Measurements from ENCODE around the gene ZBTB48.
"Not testable (repeated sequence)": the region's sequence is repeated elsewhere in the genome, so short reads cannot be mapped to it uniquely, and the experiment has no call there.

The ZBTB48 gene

DNA sequence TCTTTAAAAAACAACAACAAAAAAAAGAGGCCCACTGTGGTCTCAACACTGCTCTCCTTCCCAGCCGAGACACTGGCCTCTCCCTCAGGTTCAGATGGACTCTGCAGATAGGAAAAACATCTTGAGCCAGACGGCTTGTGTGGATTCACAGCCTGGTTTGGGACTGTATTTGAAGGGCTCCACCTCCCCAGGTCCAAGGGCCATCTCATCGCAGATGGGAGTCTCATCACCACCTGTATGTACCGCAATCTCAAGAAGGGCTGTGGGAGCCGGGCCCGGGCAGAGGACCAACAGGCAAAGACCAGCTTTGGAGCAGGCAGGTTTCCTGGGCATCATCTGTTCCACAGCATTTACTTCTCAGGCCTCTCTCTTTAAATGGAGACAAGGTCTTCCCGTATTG lies 10.3 kb downstream of the ZBTB48 start:
- no peak for DNase-seq

DNA sequence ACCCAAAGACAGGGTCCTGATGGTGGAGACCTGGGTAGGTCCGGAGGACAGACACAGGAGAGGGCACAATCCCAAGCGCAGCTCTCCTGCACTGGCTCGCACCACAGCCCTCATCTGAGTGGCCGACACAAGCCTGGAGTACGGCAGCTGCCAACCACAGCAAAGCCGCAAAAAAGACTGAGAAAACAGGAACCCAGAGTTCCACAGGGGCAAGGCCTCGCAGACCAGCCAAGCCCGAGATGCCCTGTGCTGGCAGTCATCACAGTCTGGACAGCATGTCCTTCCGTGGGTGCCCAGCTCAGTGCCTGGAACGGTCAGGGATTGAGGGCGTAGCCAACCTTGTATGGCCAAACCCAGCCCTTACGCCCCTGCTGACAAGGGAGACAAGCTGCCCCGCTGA lies 11.4 kb downstream of the ZBTB48 start:
- DNase-seq = peak in 15 of 56 donors; percentile 11 to 52 (median 31)

DNA sequence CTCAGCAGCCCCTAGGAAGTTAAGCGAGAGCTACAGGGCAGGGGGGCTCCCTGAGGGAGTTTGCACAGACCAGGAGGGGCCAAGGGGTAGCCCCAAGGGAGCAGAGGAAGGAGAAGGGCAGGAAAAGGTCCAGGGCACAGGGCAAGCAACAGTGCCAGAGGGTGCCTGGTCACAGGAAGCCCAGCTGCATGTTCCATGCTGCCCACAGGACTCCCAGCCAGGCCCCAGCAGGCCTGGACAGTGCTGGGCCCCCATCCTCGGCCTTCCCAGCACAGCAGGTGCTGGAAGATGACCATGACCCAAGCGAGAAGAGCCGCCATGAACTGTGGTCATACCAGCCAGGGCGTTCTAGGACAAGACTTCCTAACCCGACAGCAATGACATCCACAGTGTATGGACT lies 11.8 kb downstream of the ZBTB48 start:
- DNase-seq = no peak

DNA sequence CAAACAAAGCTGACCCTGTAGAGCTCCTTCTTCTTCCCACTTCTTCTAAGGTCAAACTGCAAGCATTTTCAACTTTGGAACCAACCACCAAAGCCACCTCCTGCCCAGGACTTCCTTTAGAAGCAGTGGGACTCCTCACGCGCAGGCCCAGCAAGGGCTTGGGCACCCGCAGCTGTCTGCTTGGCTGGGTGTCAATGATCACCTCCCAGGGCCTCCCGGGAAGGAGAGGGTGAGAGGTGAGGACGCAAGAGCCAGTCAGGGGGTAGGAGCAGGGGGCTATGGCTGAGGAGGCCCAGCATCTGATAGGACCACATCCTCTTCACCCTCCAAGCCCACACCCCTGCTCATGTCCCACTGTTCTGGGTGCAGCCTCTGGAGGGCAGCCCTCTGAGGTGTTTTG lies 12.6 kb downstream of the ZBTB48 start:
- DNase-seq = no peak

DNA sequence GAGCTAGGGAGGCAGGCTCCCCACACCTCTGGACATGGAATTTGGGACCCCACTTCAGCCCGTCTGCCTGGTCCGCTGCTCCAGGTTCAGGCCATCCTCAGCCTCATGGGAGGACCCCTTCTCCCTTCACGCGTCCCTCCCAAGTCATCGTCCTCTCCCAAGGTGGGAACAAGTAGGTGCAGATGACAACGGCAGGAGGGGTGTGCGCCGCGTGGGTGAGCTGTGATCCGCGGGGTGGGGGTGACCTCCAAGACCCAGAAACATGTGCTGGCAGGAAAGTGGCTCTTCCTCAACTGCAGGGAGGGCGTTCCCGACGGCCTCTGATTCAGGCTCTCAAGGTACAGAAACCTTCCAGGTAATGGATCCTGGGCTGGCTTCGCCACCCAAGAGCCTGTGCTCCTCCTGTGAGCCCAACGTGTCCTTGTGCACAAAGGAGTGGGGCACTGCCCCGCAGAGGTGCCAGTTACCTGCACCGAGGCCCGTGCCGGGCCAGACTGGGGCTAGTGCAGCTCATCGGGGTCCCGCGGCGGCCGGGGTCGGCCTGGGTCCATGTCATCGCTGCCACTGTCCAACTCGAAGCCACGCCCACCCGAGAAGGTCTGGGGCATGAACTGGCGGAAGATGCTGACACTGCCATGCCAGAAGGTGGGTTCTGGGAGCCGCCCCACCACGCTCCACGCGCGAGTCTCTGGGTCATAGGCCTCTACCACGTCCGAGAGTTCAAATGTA lies 13.2 kb downstream of the ZBTB48 start:
- no peak for DNase-seq

DNA sequence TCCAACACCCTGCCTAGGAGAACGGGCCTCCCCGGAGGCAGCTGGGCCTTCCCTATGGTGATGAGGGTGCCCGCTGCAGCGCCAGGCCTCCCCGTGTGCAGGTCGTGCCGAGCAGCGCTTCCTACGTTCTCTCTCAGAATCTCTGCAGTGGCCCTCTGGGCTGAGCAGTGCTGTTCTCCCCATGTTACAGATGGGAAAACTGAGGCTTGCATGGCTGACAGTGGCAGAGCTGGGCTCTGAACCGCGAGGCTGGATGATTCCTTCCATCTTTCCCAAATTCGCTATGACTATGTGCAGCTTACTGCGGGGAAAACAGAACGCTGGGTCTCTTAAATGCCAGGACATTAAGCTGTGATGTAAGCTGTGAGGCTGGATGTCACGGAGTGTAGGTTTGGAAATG lies 14.0 kb downstream of the ZBTB48 start:
- no peak for DNase-seq

DNA sequence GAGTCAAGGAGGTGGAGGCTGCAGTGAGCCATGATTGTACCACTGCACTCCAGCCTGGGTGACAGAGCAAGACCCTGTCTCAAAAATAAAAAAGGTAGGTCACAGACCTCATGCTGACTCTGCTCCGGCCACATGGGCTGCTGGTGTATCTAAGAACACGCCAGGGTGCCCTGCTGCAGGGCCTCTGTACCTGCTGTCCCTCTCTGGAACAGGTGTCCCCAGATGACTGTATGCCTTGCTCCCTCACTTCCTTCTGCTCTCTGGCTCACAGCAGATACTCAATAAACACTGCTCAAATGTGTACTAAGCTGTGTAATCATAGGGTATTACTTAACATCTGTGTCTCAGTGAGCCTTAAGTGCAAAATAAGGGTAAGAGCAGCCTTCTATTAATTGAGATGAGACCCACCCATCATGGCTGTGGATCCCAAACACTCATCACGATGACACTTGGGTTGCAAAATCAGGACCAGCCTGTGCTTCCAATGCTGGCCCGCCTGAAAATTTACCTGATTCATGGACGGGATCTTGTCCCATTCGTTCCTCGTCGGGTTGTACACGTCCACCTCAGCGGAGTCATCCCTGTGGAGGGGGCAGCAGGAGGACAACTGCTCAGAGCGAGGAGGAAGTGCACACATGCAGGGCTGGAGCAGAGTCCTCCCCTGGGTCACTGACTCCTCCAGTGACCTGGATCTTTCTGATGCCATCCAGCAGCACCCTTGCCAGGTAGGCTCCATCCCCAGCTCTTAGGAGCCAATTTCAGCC lies 15.4 kb downstream of the ZBTB48 start:
- DNase-seq = no peak

DNA sequence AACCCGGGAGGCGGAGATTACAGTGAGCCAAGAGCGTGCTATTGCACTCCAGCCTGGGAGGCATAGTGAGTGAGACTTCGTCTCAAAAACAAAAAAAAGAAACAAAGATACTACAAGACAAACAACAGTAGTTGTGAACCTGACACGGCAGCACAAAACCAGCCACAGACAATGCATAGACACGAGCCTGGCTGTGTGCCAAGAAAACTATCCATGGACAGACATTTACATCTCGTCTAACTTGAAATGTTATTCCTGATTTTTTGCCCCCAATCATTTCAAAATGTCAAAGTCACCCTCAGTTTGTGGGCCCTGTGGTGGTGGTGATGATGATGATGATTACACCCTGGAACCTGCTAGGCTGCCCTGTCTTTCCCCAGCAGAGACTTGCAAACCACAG lies 16.6 kb downstream of the ZBTB48 start:
- DNase-seq = no peak

DNA sequence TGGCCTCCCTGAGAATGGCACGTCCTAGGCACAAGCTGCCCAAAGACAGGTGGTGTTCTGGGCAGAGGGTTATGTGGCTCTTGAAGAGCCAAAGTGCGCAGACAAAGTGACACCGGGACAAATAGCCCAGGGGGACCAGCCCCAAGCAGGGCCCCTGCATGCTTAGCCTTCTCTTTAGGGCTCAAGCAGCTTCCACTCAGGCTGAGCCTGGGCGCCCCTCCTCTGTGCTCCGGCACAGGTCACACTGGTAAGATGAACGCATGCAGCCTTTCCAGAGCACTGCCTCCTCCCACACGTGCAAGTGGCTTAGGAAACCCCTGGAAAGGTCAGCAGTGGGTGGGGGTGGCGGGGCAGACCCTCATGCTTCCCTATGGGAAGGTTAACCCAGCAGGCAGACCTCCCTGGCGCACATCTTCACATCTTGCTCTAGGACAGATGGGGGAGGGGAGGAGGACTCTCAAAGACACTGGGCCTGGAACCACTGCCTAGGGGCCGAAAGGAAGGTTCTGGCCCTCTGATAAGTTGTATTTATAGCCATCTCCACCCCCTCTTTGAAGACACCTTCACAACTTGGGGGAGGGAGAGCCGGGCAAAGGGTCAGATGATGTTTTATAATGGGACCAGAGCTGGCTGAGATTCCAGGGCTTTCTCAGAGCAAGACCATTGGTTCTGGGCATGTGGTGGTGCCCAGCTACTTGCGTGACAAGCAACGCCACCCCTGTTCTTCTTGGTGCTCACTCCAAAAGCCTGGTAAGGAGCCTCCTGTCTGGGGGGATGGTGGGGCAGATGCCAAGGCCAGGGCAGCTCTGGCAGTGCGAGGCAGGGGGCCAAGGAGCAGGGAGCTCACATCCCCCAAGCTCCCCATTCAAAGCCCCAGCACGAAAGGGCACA lies 17.3 kb downstream of the ZBTB48 start:
- peak in 1 of 56 donors; percentile 10 for DNase-seq

DNA sequence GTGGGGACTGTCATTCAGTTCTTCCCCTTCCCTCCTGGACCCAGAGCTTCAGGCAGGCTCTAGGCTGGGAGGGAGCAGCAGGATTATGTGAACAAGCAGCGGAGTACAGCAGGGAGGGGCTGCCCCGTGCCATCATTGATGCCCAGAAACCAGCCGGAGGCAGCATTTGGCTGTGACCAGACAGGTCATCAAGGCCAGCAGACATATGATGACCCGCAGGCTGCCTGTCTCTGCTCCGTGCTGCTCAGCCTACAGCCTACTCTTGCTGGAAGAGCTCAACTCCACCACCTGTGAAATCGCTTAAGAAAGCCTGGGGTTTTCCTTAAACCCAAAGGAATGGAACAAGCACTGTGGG lies 18.0 kb downstream of the ZBTB48 start:
- no peak for DNase-seq

DNA sequence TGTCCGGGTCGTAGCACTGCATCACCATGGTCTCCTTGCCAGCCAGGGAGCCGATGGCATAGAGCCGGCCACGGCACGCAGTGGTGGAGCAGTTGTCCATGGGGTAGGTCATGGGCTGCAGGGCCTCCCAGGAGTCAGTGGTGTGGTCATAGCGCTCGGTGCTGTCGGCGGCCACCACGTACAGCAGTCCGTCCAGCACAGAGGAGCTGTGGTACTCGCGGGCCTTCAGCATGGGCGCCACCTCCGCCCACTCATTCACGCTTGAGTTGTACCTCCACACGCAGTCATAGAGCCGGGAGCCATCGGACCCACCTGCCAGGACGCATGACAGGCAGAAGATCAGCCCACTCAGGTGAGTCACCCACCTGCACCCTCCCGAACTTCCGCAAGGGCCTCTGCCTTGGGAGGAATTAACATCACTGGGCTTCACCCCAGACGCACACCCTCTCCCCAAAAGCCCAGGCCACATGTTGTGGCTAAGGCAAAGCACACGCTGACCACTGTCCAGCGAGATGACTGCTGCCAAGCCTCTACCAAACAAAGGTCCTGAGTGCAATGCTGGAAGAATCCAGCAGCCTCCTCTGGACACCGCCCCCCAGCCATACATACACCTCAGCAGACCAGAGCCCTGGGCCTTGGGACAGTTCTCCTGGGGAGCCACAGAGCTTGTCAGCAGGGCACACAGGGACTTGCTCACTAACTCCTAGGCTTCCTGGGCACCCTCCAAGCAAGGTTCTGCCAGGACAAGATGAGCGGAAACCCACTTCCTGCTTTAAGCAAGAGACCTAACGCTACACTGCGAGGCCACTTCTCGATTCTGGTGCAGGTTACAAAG lies 19.6 kb downstream of the ZBTB48 start:
- peak in 15 of 56 donors; percentile 15 to 61 (median 31) for DNase-seq

DNA sequence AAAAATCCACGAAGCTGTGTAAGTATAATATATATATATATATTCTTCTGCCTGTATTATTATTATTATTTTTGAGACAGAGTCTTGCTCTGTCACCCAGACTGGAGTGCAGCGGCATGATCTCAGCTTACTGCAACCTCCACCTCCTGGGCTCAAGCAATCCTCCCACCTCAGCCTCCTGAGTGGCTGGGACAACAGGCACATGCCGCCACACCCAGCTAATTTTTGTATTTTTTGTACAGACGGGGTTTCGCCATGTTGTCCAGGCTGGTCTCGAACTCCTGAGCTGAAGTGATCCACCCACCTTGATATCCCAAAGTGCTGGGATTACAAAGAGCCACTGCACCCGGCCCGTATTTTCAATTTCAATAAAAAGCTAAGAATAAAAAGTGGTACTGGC lies 20.2 kb downstream of the ZBTB48 start:
- DNase-seq = not testable (repeated sequence)

DNA sequence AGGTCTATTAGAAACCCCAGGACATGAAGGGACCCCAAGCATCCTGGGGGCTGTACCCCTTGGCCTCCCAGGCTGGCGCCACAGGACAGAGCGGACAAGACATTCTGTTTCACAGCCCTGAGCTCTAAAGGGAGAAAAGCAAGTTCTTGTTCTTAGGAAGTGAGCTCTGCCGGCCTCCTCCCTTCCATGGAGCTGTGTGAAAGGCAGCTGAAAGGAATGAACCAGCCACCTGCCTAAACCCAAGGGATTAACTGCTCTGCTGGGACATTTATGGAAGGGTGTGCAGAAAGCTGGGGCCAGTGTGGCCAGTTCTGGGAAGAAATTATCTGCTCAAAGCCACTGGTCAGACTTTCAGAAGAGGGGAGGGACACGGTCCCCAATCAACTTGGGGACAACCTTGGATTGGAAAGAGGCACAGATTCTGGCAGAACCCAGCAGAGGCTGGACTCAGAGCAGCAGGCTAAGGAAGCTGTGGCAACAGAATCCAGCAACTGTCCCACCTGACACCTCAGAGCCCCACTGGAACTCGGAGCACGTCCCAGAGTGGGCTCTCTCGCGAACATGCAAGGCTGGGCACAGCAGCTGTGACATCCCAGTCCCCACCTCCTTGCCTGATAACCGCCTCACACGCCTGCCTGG lies 20.7 kb downstream of the ZBTB48 start:
- DNase-seq = peak in 6 of 56 donors; percentile 21 to 70 (median 56)

DNA sequence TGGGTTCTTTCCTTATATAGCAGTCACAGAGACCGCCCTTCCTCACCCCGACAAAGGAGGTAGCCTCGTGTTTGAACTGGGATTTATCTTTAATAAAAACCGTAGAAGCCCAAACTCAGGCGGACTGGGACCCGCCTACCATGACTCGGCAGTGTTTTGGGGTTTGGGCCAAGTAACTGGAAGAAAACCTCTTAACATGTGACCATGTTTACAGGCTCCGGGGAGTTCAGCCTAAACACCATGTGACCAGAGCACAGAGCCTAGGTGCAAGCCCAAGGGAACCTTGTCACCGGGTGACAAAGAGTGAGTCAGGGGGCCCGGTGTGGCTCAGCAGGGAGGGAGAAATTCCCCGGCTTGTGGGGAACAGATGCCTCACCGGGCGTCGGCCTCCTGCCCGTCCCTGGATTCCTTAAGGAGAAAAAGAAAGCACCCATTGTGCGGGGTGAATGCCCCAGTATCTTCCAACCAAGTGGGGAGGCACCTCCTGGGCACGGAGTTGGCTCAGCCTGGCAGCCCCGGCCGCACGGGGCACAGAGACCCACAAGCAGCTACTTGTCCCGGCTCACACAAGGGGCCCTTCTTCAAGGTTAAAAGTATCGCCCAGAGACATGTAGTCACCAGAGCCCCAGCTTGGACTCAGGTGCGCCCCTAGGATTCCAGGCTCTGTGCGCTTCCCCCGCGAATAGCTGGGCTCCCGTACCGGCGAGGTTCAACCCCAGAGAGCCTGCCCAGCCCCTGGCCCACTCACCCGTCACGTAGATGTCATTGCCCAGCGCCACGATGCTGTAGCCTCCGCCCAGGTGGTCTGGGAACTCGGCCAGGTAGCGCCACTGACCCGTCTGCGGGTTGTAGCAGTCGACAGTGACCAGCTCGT lies 21.5 kb downstream of the ZBTB48 start:
- DNase-seq = peak in 52 of 56 donors; percentile 36 to 87 (median 64)

DNA sequence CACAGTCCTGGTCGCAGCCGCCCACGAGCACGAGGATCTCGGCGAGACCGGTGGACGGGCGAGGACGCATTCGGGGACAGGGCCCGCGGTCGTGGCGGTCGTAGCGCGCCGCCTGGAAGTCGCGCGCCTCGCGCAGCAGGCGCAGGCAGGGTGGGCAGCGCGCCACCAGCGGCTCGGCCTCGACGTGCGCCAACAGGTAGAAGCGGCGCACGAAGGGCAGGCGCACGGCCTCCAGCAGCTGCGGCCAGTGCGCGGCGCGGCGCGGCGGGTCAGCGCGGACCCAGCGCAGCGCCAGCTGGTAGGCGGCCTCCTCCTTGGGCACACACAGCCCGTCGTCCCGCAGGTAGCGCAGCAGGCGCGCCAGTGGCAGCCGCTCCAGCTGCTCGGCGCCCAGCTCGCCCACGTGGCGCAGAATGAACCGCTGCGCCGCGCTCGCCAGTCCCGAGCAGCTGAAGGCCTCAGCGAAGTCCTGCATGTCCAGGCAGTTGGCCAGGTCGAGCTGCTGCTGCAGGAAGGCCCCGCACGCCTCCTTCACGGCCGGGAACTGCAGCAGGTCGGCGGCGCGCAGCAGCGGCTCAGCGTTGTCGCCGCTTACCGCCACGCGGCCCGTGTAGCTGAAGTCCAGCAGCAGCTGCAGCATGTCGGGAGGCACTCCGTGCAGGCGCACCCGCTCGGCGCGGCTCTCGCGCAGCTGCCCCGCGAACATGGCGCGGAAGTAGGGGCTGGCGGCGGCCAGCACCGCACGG lies 22.3 kb downstream of the ZBTB48 start:
- peak in 28 of 56 donors; percentile 43 to 74 (median 55) for DNase-seq

DNA sequence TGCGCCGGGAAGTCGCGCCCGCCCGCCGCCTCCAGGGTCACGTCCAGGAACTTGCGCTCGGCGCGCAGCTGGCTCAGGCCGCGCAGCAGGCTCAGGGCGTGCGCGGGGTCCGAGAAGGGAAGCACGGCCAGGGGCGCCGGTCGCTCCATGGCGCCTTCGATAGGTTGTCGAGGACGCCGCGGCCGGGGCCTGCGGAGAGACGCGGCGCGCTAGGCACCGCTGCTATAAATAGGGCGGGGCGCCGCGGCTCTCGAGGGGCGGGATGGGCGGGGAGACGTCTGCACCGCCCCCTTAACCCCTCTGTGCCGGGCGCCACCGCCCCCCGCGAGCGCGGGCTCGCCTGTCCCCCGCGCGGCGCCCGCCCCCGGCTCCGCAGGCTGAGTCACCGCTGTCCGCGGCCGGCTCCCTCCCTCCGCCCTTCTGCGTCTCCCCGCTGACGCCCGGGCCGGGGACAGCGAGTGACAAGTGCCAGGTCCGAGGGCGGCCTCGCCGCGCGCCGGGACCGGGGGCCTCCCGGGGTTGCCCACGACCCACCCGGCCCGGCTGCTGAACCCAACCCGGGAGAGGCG lies 23.0 kb downstream of the ZBTB48 start, which contains the start of gene KLHL21:
TSS of gene KLHL21 (minus strand) at position 201 of the 569 bp plus-strand sequence. CDS start at position 149, 52 bp downstream.
- peak; percentile 44 to 94 (median 86) for DNase-seq

DNA sequence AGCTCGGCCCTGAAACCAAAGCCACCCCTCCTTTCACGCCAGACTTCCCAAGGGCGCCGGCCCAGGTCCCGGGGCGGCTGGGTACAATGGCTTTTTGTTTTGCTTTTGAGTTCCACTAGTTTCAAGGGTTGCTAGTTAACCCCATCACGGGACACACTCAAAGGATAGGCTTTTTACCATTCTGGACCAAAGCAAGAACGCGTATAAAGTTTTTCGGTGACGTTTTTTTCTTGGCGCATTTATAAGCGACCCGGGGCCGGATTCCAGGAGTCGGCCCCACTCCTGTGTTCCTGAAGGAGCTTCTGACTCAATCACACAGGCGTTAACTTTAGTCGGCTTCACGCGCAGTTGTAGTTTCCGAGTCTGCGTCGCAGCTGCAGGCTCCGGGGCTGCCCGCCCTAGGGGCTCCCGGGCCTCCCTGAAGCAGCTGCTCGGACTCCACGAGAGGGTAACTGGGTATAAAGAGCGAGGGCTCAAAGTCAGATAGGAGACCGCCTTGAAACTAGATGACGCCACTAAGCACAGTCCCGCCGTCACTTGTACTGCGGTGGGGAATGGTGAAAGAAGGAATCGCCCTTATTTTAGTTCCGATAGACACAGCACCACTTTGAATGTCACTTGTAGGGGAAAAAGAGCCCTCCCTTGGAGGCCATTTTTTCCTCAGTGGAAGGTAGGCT lies 23.6 kb downstream of the ZBTB48 start:
- DNase-seq = peak in 48 of 56 donors; percentile 28 to 94 (median 82)

All from nucleus accumbens (tissue), 56 donors.